Measurements from ENCODE around the gene FRMD4A.

Gene FRMD4A

DNA sequence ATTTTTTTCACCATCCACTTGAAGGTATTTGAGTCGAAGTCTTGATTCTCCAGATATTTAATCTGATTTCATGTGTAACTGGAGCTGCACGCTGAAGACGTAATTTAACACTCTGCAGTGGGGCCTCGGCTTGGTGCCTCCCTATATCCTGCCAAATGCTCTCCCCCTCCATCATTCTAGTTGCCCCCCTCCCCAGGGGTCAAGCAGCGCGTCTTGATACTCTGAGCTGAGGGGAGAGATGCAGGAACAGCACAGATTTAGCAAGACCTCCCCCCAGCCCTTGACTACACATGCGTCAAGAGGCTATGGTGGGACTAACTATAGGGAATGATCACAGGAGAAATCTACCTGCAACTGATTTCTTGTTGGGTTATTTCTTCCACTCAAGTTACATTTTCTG, 658.2 kb downstream of the FRMD4A start:
- Mint-ChIP-seq H3K36me3 (ENCODE audit: low read depth) (peaks cover 77% of the 10 kb centered on the region), H3K9me3 (no peaks in the 10 kb centered on the region), H3K27ac (peak overlapping the region; percentile 77 to 95 (median 80)), H3K4me3 (peak overlapping the region in 2 of 3 experiments; percentile 26 to 67), H3K4me1 (peaks cover 76% of the 10 kb centered on the region), H3K27me3 (ENCODE audit: low read depth) (no peaks in the 10 kb centered on the region)
- TF ChIP-seq, protein P1, sequence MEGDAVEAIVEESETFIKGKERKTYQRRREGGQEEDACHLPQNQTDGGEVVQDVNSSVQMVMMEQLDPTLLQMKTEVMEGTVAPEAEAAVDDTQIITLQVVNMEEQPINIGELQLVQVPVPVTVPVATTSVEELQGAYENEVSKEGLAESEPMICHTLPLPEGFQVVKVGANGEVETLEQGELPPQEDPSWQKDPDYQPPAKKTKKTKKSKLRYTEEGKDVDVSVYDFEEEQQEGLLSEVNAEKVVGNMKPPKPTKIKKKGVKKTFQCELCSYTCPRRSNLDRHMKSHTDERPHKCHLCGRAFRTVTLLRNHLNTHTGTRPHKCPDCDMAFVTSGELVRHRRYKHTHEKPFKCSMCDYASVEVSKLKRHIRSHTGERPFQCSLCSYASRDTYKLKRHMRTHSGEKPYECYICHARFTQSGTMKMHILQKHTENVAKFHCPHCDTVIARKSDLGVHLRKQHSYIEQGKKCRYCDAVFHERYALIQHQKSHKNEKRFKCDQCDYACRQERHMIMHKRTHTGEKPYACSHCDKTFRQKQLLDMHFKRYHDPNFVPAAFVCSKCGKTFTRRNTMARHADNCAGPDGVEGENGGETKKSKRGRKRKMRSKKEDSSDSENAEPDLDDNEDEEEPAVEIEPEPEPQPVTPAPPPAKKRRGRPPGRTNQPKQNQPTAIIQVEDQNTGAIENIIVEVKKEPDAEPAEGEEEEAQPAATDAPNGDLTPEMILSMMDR (IDR thresholded peaks at IDR 0.05; ENCODE audit: unreplicated experiment in 3 of 3) = no peak

DNA sequence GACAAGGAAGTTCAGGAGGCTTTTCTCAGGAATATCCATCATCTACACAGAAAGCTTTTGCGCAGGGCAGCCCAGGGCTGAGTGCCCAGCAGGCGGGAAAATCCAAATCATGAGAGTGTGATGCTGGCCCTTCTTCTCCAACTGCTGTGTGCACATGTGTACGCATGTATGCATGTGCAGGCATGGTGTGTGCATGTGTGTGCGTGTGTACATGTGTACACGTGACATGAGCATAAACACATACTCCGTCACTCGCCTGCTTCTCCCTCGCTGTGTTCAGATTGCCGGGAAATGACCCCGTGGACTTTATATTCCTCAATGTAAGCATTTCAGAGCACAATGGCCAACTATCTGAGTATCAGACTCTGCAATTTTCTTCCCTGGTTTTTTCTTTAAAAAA, 658.8 kb downstream of the FRMD4A start:
- Mint-ChIP-seq H3K4me1 (peaks cover 71% of the 10 kb centered on the region), H3K36me3 (ENCODE audit: low read depth) (peaks cover 76% of the 10 kb centered on the region), H3K9me3 (no peaks in the 10 kb centered on the region), H3K27me3 (ENCODE audit: low read depth) (no peaks in the 10 kb centered on the region), H3K4me3 (peak overlapping the region in 1 of 3 experiments; percentile 26), H3K27ac (peak overlapping the region; percentile 77 to 95 (median 80))
- TF ChIP-seq, protein P1 (IDR thresholded peaks at IDR 0.05; ENCODE audit: unreplicated experiment in 3 of 3) = no peak

DNA sequence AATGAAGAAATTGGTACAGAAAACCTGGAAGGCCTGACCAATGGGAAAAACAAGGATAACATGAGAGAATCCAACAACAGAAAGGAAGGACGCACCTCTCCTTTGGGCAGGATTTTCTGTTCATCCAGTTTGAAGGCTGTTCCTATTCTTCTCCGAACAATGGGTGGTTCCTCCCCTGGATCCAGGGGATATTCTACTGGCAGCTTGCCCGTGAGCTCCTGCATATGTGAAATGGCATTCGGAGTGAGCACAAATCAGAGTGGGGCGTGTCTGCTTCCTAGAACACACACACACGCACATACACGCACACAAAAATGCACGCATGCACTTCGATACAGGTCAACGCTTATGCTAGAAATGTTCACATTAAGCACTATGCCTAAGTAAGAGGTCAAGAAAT, 660.4 kb downstream of the FRMD4A start:
- Mint-ChIP-seq H3K27ac (peak overlapping the region; percentile 66 to 95 (median 68)), H3K9me3 (no peaks in the 10 kb centered on the region), H3K36me3 (ENCODE audit: low read depth) (peaks cover 86% of the 10 kb centered on the region), H3K4me1 (peaks cover 67% of the 10 kb centered on the region), H3K27me3 (ENCODE audit: low read depth) (no peaks in the 10 kb centered on the region), H3K4me3 (no peak overlapping the region)
- TF ChIP-seq, protein P1 (IDR thresholded peaks at IDR 0.05; ENCODE audit: unreplicated experiment in 3 of 3) = no peak

DNA sequence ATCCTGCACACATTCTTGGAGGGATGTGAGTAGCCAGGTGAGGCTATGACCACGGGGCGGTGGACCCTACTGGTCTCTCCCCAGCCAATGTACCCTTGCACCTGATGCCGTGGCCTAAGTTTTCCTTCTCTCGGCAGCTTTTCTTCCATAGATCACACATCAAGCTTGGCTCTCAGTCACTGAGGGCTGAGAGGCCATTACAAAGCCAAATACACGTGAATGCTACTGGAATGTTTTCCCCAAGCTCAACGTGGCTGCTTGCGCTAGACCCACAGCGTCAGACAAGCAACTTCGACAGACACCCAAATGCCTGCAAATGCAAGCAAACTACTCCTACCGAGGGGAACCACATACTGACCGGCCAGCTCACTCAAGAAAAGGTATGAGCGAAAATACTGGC, 660.8 kb downstream of the FRMD4A start:
- Mint-ChIP-seq H3K36me3 (ENCODE audit: low read depth) (peaks cover 86% of the 10 kb centered on the region), H3K4me3 (no peak overlapping the region), H3K27me3 (ENCODE audit: low read depth) (no peaks in the 10 kb centered on the region), H3K27ac (peak overlapping the region; percentile 66 to 95 (median 68)), H3K4me1 (peaks cover 64% of the 10 kb centered on the region), H3K9me3 (no peaks in the 10 kb centered on the region)
- TF ChIP-seq, protein P1 (IDR thresholded peaks at IDR 0.05; ENCODE audit: unreplicated experiment in 3 of 3) = no peak

- Mint-ChIP-seq H3K9me3 (no peaks in the 10 kb centered on the region), H3K4me3 (no peak overlapping the region), H3K4me1 (peaks cover 58% of the 10 kb centered on the region), H3K27ac (peak overlapping the region; percentile 66 to 95 (median 68)), H3K27me3 (ENCODE audit: low read depth) (no peaks in the 10 kb centered on the region), H3K36me3 (ENCODE audit: low read depth) (peaks cover 85% of the 10 kb centered on the region)
- TF ChIP-seq, protein P1 (IDR thresholded peaks at IDR 0.05; ENCODE audit: unreplicated experiment in 3 of 3) = no peak
These were observed 661.4 kb downstream of the FRMD4A start for GRCh38 chr10:13669182-13669855.

DNA sequence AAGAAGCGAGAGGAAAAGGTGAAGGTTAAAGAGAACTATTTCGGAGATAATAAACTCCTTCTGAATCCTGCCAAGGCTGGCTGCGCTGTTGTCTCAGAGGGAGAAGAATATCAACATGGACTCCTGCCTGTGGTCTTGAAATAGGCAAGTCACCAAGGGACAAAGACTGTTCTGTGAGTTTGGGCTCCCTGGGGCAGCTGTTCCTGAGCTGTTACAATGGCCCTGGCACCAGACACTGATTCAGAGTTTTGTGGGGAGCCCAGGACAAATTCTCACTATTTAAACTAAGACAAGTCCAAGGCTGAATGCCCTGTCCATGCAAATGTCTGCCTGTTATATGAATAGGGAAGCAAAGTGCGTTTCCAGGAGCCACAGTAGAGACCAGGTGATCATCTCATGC, 662.6 kb downstream of the FRMD4A start:
- Mint-ChIP-seq H3K27me3 (ENCODE audit: low read depth) (no peaks in the 10 kb centered on the region), H3K4me1 (peaks cover 47% of the 10 kb centered on the region), H3K9me3 (no peaks in the 10 kb centered on the region), H3K27ac (peak overlapping the region in 2 of 3 experiments; percentile 60 to 95), H3K4me3 (no peak overlapping the region), H3K36me3 (ENCODE audit: low read depth) (peaks cover 88% of the 10 kb centered on the region)
- TF ChIP-seq, protein P1 (IDR thresholded peaks at IDR 0.05; ENCODE audit: unreplicated experiment in 3 of 3) = no peak

Measured in nephron (organoid).